Measurements from ENCODE around the gene MDM4. TPM values are rescaled to one million over a fixed set of nuclear protein-coding genes. Genes with fewer than 3 reads are reported as not detected.

MDM4 gene
- total RNA-seq, 1 experiment from 2014 or later: 49.6 TPM

DNA sequence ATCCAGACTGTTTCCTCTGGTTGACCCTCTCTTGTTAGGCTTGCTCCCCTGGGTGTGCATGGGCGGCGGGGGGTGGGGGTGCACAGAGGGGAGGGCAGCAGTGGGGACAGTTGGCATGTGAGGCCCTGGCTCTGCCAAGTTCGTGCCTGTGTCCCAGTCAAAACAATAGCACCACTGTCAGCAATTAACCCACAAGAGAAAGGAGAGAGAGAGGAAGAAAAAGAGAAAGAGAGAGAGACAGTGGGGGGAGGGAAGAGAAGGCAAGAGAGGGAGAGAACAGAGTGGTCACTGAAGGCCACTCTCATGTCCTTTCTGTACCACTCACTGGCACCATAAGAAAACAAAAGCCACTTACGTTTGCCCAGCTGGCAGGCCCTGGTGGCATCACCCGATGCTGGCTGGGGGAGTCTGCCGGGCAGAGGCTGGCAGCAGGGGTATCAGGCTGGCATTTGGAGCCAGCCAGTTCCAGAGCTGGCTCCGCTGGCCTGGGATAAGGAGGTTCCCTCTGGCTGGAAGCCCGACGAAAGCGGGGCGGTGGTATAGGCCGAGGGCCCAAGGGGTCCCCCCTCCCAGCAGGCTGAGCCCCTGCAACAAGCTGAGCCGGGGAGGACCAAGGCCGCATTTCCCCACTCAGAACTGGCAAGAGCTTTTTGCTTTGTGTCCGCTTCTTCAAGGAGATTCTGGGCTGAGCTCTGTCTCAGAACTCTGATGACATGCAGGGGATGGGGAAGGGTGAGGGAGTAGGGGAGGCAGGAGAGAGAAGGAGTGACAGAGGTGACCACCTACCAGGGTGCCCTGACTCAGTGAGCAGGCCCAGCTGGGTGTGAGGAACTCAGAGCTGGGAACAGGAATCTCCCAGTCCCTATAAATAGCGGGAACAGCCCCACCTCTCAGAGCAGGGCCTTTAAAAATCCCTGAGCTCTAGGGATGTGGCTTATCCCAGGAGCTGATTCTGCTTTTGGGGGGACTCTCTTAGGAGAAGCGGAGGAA is 49.5 kb upstream of the MDM4 start:
- no peak overlapping the region for H3K9ac ChIP-seq (ENCODE audit: extremely low read depth, insufficient read length, low read length)
- no peak overlapping the region for H3K23ac ChIP-seq (ENCODE audit: insufficient read length, low read depth, low read length)
- H2BK20ac ChIP-seq (ENCODE audit: low read depth, low read length, poor library complexity, severe bottlenecking): no peak overlapping the region
- H3K9me3 ChIP-seq (ENCODE audit: control insufficient read depth, low read depth, low read length): no peaks in the 10 kb centered on the region
- H4K8ac ChIP-seq (replicated peaks; ENCODE audit: insufficient read length, low read depth, low read length): no peak overlapping the region
- no peak overlapping the region for H2AFZ ChIP-seq (ENCODE audit: low read length)
- H2BK12ac ChIP-seq (ENCODE audit: insufficient read length, low read depth, low read length): no peak overlapping the region
- H2AK5ac ChIP-seq (ENCODE audit: insufficient read length, low read length): no peak overlapping the region
- Mint-ChIP-seq H3K27me3 (ENCODE audit: low read depth) (no peaks in the 10 kb centered on the region), H3K27ac (no peak overlapping the region), H3K36me3 (ENCODE audit: insufficient read depth in 1 of 3, low read depth in 3 of 3) (peaks cover 8 to 30% (median 10%) of the 10 kb centered on the region in 3 experiments; a peak in 6 of 7 replicates), H3K4me3 (no peak overlapping the region), H3K4me1 (peaks cover 8 to 17% of the 10 kb centered on the region in 2 experiments), H3K9me3 (no peaks in the 10 kb centered on the region)
- no peaks in the 10 kb centered on the region for H3K23me2 ChIP-seq (ENCODE audit: insufficient read length, low read depth, low read length, poor library complexity, severe bottlenecking)
- H3K27me3 ChIP-seq (ENCODE audit: insufficient read depth, low read length): no peaks in the 10 kb centered on the region
- no peak overlapping the region for H3K18ac ChIP-seq (ENCODE audit: insufficient read length, low read depth, low read length)
- no peaks in the 10 kb centered on the region for H3K4me1 ChIP-seq (ENCODE audit: insufficient read depth, low read length)
- no peak overlapping the region for H4K91ac ChIP-seq (ENCODE audit: insufficient read length, low read depth, low read length)
- H2BK120ac ChIP-seq (ENCODE audit: low read depth, low read length, poor library complexity, severe bottlenecking): no peak overlapping the region
- TF ChIP-seq, protein P1, sequence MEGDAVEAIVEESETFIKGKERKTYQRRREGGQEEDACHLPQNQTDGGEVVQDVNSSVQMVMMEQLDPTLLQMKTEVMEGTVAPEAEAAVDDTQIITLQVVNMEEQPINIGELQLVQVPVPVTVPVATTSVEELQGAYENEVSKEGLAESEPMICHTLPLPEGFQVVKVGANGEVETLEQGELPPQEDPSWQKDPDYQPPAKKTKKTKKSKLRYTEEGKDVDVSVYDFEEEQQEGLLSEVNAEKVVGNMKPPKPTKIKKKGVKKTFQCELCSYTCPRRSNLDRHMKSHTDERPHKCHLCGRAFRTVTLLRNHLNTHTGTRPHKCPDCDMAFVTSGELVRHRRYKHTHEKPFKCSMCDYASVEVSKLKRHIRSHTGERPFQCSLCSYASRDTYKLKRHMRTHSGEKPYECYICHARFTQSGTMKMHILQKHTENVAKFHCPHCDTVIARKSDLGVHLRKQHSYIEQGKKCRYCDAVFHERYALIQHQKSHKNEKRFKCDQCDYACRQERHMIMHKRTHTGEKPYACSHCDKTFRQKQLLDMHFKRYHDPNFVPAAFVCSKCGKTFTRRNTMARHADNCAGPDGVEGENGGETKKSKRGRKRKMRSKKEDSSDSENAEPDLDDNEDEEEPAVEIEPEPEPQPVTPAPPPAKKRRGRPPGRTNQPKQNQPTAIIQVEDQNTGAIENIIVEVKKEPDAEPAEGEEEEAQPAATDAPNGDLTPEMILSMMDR (conservative IDR thresholded peaks at IDR 0.05): no peak
- H3K4ac ChIP-seq (ENCODE audit: low read depth, low read length): no peak overlapping the region
- no peaks in the 10 kb centered on the region for H3K79me1 ChIP-seq (ENCODE audit: insufficient read depth, low read depth, low read length, poor library complexity, severe bottlenecking)
- no peak overlapping the region for H4K5ac ChIP-seq (ENCODE audit: insufficient read length, low read depth, low read length)
- no peak overlapping the region for H3K14ac ChIP-seq (ENCODE audit: insufficient read depth, low read length)
- H3K56ac ChIP-seq (ENCODE audit: insufficient read length, low read depth, low read length): no peak overlapping the region
- H4K20me1 ChIP-seq (ENCODE audit: control insufficient read depth, insufficient read depth, insufficient read length): no peaks in the 10 kb centered on the region
- H3T11ph ChIP-seq (ENCODE audit: low read length): no peak overlapping the region
- no peak overlapping the region for H2BK15ac ChIP-seq (ENCODE audit: low read depth, low read length)
- no peak overlapping the region for H2BK5ac ChIP-seq (ENCODE audit: insufficient read length, low read length)
- no peak for DNase-seq
- H3K27ac ChIP-seq (ENCODE audit: insufficient read length, low read depth, low read length): no peak overlapping the region
- H3K4me2 ChIP-seq (ENCODE audit: insufficient read depth, insufficient read length, low read length): no peak overlapping the region
- no peaks in the 10 kb centered on the region for H3K79me2 ChIP-seq (ENCODE audit: insufficient read depth, low read length)
- no CpG with 5 or more reads among the region's 17 CpGs for WGBS (ENCODE audit: extremely low coverage, insufficient read length, low lambda C conversion rate)

Measured in H9 (cell line).